Liver (tissue), 9 donors: ENCODE measurements around the gene LRRC28. TPM values are rescaled to one million over a fixed set of nuclear protein-coding genes. Genes with fewer than 3 reads are reported as not detected.

Source experiments
- DNase-seq: peaks from one replicate; pipeline ENCODE4 v3.0.0-alpha.2; 2017; ENCODE audit warnings: low spot score
- H3K27ac ChIP-seq, 2 donors: one replicate each; pipeline ENCODE4 v1.7.0; 2013; ENCODE audit warnings: inconsistent platforms in 2 of 2, low read length in 2 of 2, control low read depth in 1 of 2, low read depth in 1 of 2, mild to moderate bottlenecking in 1 of 2
- H3K27me3 ChIP-seq, 4 donors: one replicate each; pipeline versions ENCODE4 v1.6.1 to v1.7.0; 2013; ENCODE audit warnings: low read length in 3 of 4, inconsistent platforms in 1 of 4, mild to moderate bottlenecking in 1 of 4, moderate library complexity in 1 of 4; ENCODE audit not compliant: control insufficient read depth in 4 of 4, insufficient read depth in 4 of 4
- H3K36me3 ChIP-seq, 4 donors: one replicate each; pipeline versions ENCODE4 v1.6.1 to v1.7.0; 2013; ENCODE audit warnings: low read length in 3 of 4, mild to moderate bottlenecking in 3 of 4, low read depth in 1 of 4, moderate library complexity in 1 of 4; ENCODE audit not compliant: control insufficient read depth in 4 of 4, insufficient read depth in 3 of 4
- H3K4me1 ChIP-seq, 4 donors: one replicate each; pipeline versions ENCODE4 v1.6.1 to v1.7.0; 2013; ENCODE audit warnings: low read length in 3 of 4, mild to moderate bottlenecking in 3 of 4, moderate library complexity in 1 of 4; ENCODE audit not compliant: control insufficient read depth in 4 of 4, insufficient read depth in 4 of 4
- H3K4me3 ChIP-seq, 3 donors: one replicate each; pipeline versions ENCODE4 v1.6.1 to v1.7.0; 2013; ENCODE audit warnings: low read length in 3 of 3, control low read depth in 1 of 3, low read depth in 1 of 3, mild to moderate bottlenecking in 1 of 3
- H3K9ac ChIP-seq, 2 donors: one replicate each; pipeline ENCODE4 v1.7.0; 2013; ENCODE audit warnings: low read length in 2 of 2, mild to moderate bottlenecking in 2 of 2, moderate library complexity in 2 of 2, control low read depth in 1 of 2, low read depth in 1 of 2
- H3K9me3 ChIP-seq, 4 donors: one replicate each; pipeline versions ENCODE4 v1.6.1 to v1.7.0; 2013; ENCODE audit warnings: low read length in 3 of 4; ENCODE audit not compliant: control insufficient read depth in 4 of 4
- EGR1 ChIP-seq, 2 donors: IDR thresholded peaks; 2 replicates each; pipeline ENCODE4 v1.6.1; 2016 to 2018; ENCODE audit warnings: antibody characterized with exemption in 2 of 2, low read depth in 2 of 2
- FOXA1 ChIP-seq: IDR thresholded peaks from 2 replicates; pipeline ENCODE4 v1.6.1; 2016; ENCODE audit warnings: antibody characterized with exemption
- FOXA2 ChIP-seq: IDR thresholded peaks from 2 replicates; pipeline ENCODE4 v1.6.1; 2016; ENCODE audit warnings: antibody characterized with exemption
- GABPA ChIP-seq, 2 donors: IDR thresholded peaks in 1 of 2; conservative IDR thresholded peaks in 1 of 2; 2 replicates each; pipeline ENCODE4 v1.6.1; 2016; ENCODE audit warnings: antibody characterized with exemption in 2 of 2, mild to moderate bottlenecking in 1 of 2, moderate library complexity in 1 of 2
- HNF4A ChIP-seq, 2 donors: conservative IDR thresholded peaks; 2 replicates each; pipeline ENCODE4 v1.6.1; 2016; ENCODE audit warnings: antibody characterized with exemption in 2 of 2, mild to moderate bottlenecking in 2 of 2
- HNF4G ChIP-seq: IDR thresholded peaks from 2 replicates; pipeline ENCODE4 v1.6.1; 2016; ENCODE audit warnings: antibody characterized with exemption
- JUND ChIP-seq, 2 donors: IDR thresholded peaks; 2 replicates each; pipeline ENCODE4 v1.6.1; 2016; ENCODE audit warnings: antibody characterized with exemption in 2 of 2
- NR2F2 ChIP-seq: IDR thresholded peaks from 2 replicates; pipeline ENCODE4 v1.6.1; 2016; ENCODE audit warnings: antibody characterized with exemption
- RAD21 ChIP-seq, 2 donors: IDR thresholded peaks; 2 replicates each; pipeline ENCODE4 v1.6.1; 2016; ENCODE audit warnings: antibody characterized with exemption in 2 of 2, mild to moderate bottlenecking in 2 of 2
- RXRA ChIP-seq, 2 donors: IDR thresholded peaks; 2 replicates each; pipeline ENCODE4 v1.6.1; 2017 to 2018; ENCODE audit warnings: antibody characterized with exemption in 2 of 2, mild to moderate bottlenecking in 1 of 2
- SP1 ChIP-seq: IDR thresholded peaks from 2 replicates; pipeline ENCODE4 v1.6.1; 2018; ENCODE audit warnings: antibody characterized with exemption, mild to moderate bottlenecking
- TAF1 ChIP-seq: conservative IDR thresholded peaks from 2 replicates; pipeline ENCODE4 v1.6.1; 2016; ENCODE audit warnings: antibody characterized with exemption, mild to moderate bottlenecking
- YY1 ChIP-seq: IDR thresholded peaks from 2 replicates; pipeline ENCODE4 v1.6.1; 2016; ENCODE audit warnings: antibody characterized with exemption, mild to moderate bottlenecking
- WGBS: extraction: QIAGEN DNeasy Blood & Tissue Kit; methylation state at CpG from one replicate; pipeline ENCODE4 v1.1.7; 2013; 5-methylcytosine and 5-hydroxymethylcytosine counted together
- polyA plus RNA-seq, 2 donors: library from polyadenylated mRNA; stranded (reverse) in 1 of 2; unstranded in 1 of 2; fragments of 200-250 nt in 1 of 2; fragments of >200 nt in 1 of 2; fragmentation: Nextera tagmentation in 1 of 2; extraction: Ambion mirVana in 1 of 2; gene quantifications; one replicate each; pipeline versions ENCODE4 v1.2.1 to v1.2.3, GENCODE V29; 2013 to 2015
- total RNA-seq, 2 donors: library from RNA; depleted of rRNA; stranded (reverse); fragments of >200 nt; gene quantifications; one replicate each; pipeline ENCODE4 v1.2.3, GENCODE V29; 2014
- TF ChIP-seq, protein P1 (sequence below): IDR thresholded peaks from 2 replicates; pipeline ENCODE4 v1.6.1; 2016; ENCODE audit warnings: antibody characterized with exemption
- TF ChIP-seq, protein P2 (sequence below): IDR thresholded peaks from 2 replicates; pipeline ENCODE4 v1.6.1; 2016; ENCODE audit warnings: antibody characterized with exemption
- TF ChIP-seq, protein P3 (sequence below): fragments of 150-350 bp; IDR thresholded peaks from 2 replicates; pipeline ENCODE4 v1.5.1; 2017; ENCODE audit warnings: improper control_type of control experiment, low read depth, low read length; ENCODE audit not compliant: missing input control
- TF ChIP-seq, protein P4 (sequence below): IDR thresholded peaks from 2 replicates; pipeline ENCODE4 v1.6.1; 2016; ENCODE audit warnings: antibody characterized with exemption, mild to moderate bottlenecking
- TF ChIP-seq, protein P5 (sequence below): IDR thresholded peaks from 2 replicates; pipeline ENCODE4 v1.6.1; 2016; ENCODE audit warnings: antibody characterized with exemption
- donor health status: healthy.
- donor health status: healthy.
- donor health status: healthy.
- donor health status: healthy.
- donor health status: healthy.

LRRC28 gene
- total RNA-seq (10 to 100 TPM; 43.7 to 46.6 TPM), polyA plus RNA-seq (10 to 100 TPM; 15.4 to 38.3 TPM)

DNA sequence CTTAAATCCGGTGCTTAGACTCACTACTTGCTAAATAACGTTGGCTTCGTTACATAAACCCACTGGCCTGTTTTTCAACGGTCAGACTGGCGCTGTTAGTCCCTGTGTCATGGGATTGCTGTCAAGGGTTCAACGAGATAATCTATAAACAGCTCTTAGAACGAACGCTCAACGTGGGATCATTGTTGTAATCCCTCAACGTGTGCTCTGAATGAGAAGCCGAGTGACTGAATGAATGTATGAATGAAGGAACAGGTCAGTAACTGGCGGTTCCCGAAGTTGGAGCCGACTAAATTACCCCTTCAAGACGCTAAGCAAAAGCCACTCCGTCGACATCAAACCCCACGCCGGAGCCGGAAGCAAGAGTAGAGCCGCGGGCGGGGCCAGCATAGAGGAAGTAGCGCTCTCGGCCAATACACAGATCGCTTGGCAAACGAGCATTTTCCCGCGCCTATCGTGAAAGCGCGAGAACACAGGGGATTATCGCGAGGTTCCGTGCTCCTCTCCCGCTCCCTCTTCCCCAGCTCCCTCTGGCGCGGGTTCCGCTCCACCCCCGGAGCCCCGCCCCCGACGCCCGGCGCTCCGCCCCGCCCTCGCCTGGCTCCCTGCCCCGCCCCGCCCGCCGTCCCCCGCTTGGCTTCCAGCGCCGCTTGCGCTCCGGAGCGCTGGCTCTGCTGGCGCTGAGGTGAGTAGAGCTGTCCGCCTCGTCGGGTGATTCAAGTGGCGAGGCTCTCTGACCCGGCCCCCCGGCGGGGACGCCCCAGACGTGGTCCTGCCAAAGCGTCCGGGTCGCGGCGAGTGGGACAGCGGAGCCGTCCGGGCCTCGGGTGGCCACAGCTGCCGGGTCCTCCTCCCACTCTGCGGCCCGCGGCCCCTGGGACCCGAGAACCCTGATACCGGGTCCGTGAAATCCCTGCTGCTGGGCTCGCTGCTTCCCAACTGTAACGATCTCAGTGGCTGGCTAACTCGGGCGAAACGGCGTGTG is at the start of gene LRRC28:
Gene LRRC28, plus strand, starts transcription at position 625 of the 985 bp plus-strand sequence. CDS start 4,477 bp downstream, outside the sequence.
- WGBS = under 1% methylated on average over 90 of the region's 90 CpGs
- H3K9ac ChIP-seq = peak within 1 kb of the TSS; percentile 97 to 99
- H3K9me3 ChIP-seq = no peaks in the 10 kb centered on the region
- H3K4me1 ChIP-seq = peaks cover 8 to 49% (median 36%) of the 10 kb centered on the region in 4 donors
- DNase-seq = peak; percentile 97
- no peaks in the 10 kb centered on the region for H3K36me3 ChIP-seq
- peak within 1 kb of the TSS; percentile 93 to 96 for H3K27ac ChIP-seq
- TF ChIP-seq FOXA1 (no peak), NR2F2 (peak; percentile 6), GABPA (IDR thresholded peaks at IDR 0.05 in 1 of 2, conservative IDR thresholded peaks at IDR 0.05 in 1 of 2) (peak; percentile 81 to 94), SP1 (peak; percentile 64), FOXA2 (no peak), TAF1 (peak; percentile 64), RXRA (IDR thresholded peaks at IDR 0.05) (no peak), JUND (IDR thresholded peaks at IDR 0.05) (no peak), HNF4A (conservative IDR thresholded peaks at IDR 0.05) (no peak), HNF4G (no peak), RAD21 (IDR thresholded peaks at IDR 0.05) (no peak), EGR1 (IDR thresholded peaks at IDR 0.05; ENCODE audit: low read depth in 2 of 2) (no peak), YY1 (peak; percentile 79)
- TF ChIP-seq, protein P1, sequence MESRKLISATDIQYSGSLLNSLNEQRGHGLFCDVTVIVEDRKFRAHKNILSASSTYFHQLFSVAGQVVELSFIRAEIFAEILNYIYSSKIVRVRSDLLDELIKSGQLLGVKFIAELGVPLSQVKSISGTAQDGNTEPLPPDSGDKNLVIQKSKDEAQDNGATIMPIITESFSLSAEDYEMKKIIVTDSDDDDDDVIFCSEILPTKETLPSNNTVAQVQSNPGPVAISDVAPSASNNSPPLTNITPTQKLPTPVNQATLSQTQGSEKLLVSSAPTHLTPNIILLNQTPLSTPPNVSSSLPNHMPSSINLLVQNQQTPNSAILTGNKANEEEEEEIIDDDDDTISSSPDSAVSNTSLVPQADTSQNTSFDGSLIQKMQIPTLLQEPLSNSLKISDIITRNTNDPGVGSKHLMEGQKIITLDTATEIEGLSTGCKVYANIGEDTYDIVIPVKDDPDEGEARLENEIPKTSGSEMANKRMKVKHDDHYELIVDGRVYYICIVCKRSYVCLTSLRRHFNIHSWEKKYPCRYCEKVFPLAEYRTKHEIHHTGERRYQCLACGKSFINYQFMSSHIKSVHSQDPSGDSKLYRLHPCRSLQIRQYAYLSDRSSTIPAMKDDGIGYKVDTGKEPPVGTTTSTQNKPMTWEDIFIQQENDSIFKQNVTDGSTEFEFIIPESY = peak; percentile 99
- TF ChIP-seq, protein P2, sequence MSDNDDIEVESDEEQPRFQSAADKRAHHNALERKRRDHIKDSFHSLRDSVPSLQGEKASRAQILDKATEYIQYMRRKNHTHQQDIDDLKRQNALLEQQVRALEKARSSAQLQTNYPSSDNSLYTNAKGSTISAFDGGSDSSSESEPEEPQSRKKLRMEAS = peak; percentile 17
- TF ChIP-seq, protein P3, sequence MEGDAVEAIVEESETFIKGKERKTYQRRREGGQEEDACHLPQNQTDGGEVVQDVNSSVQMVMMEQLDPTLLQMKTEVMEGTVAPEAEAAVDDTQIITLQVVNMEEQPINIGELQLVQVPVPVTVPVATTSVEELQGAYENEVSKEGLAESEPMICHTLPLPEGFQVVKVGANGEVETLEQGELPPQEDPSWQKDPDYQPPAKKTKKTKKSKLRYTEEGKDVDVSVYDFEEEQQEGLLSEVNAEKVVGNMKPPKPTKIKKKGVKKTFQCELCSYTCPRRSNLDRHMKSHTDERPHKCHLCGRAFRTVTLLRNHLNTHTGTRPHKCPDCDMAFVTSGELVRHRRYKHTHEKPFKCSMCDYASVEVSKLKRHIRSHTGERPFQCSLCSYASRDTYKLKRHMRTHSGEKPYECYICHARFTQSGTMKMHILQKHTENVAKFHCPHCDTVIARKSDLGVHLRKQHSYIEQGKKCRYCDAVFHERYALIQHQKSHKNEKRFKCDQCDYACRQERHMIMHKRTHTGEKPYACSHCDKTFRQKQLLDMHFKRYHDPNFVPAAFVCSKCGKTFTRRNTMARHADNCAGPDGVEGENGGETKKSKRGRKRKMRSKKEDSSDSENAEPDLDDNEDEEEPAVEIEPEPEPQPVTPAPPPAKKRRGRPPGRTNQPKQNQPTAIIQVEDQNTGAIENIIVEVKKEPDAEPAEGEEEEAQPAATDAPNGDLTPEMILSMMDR = no peak
- TF ChIP-seq, protein P4, sequence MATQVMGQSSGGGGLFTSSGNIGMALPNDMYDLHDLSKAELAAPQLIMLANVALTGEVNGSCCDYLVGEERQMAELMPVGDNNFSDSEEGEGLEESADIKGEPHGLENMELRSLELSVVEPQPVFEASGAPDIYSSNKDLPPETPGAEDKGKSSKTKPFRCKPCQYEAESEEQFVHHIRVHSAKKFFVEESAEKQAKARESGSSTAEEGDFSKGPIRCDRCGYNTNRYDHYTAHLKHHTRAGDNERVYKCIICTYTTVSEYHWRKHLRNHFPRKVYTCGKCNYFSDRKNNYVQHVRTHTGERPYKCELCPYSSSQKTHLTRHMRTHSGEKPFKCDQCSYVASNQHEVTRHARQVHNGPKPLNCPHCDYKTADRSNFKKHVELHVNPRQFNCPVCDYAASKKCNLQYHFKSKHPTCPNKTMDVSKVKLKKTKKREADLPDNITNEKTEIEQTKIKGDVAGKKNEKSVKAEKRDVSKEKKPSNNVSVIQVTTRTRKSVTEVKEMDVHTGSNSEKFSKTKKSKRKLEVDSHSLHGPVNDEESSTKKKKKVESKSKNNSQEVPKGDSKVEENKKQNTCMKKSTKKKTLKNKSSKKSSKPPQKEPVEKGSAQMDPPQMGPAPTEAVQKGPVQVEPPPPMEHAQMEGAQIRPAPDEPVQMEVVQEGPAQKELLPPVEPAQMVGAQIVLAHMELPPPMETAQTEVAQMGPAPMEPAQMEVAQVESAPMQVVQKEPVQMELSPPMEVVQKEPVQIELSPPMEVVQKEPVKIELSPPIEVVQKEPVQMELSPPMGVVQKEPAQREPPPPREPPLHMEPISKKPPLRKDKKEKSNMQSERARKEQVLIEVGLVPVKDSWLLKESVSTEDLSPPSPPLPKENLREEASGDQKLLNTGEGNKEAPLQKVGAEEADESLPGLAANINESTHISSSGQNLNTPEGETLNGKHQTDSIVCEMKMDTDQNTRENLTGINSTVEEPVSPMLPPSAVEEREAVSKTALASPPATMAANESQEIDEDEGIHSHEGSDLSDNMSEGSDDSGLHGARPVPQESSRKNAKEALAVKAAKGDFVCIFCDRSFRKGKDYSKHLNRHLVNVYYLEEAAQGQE = peak; percentile 89
- TF ChIP-seq, protein P5, sequence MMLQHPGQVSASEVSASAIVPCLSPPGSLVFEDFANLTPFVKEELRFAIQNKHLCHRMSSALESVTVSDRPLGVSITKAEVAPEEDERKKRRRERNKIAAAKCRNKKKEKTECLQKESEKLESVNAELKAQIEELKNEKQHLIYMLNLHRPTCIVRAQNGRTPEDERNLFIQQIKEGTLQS = no peak
- H3K4me3 ChIP-seq = peak within 1 kb of the TSS; percentile 79 to 97 (median 90)
- no peaks in the 10 kb centered on the region for H3K27me3 ChIP-seq
